ENCODE results near the gene ADAMTS12.

- TF ChIP-seq RXRA (IDR thresholded peaks at IDR 0.05) (no peak), CTCF (IDR thresholded peaks at IDR 0.05; ENCODE audit: low read depth, low read length, missing input control) (no peak), ZBTB33 (IDR thresholded peaks at IDR 0.05) (no peak), RAD21 (IDR thresholded peaks at IDR 0.05) (no peak), REST (IDR thresholded peaks at IDR 0.05) (no peak), EGR1 (IDR thresholded peaks at IDR 0.05; ENCODE audit: low read depth in 2 of 2) (no peak), HNF4G (IDR thresholded peaks at IDR 0.05) (no peak), JUND (IDR thresholded peaks at IDR 0.05) (no peak), GABPA (IDR thresholded peaks at IDR 0.05 in 1 of 2, conservative IDR thresholded peaks at IDR 0.05 in 1 of 2) (no peak)
Observed at GRCh38 chr5:33657176-33657575, 234.6 kb downstream of the ADAMTS12 start.

All from liver (tissue), 3 donors.